Measurements from ENCODE around the gene SLC8A1.

SLC8A1 gene

GRCh38 chr2:40184551-40184950, 267.3 kb downstream of the SLC8A1 start:
- H3K27ac ChIP-seq (ENCODE audit: low read length): no peak overlapping the region
- H3K36me3 ChIP-seq (ENCODE audit: control insufficient read depth in 1 of 2, insufficient read depth in 2 of 2, low read length in 2 of 2): no peaks in the 10 kb centered on the region
- H3K27me3 ChIP-seq (ENCODE audit: low read depth, low read length): no peaks in the 10 kb centered on the region
- H3K4me3 ChIP-seq (ENCODE audit: low read depth in 1 of 2, low read length in 2 of 2): no peak overlapping the region
- H3K4me1 ChIP-seq (ENCODE audit: control insufficient read depth in 1 of 2, insufficient read depth in 2 of 2, low read length in 2 of 2): no peaks in the 10 kb centered on the region
- no peaks in the 10 kb centered on the region for H3K9me3 ChIP-seq (ENCODE audit: control insufficient read depth in 1 of 2, low read length in 2 of 2)

GRCh38 chr2:40181855-40182254, 270.0 kb downstream of the SLC8A1 start:
- H3K27ac ChIP-seq (ENCODE audit: low read length): no peak overlapping the region
- H3K4me3 ChIP-seq (ENCODE audit: low read depth in 1 of 2, low read length in 2 of 2): no peak overlapping the region

GRCh38 chr2:40179801-40180200, 272.1 kb downstream of the SLC8A1 start:
- Histone ChIP-seq H3K4me1 (ENCODE audit: control insufficient read depth in 1 of 2, insufficient read depth in 2 of 2, low read length in 2 of 2) (no peaks in the 10 kb centered on the region), H3K27ac (ENCODE audit: low read length) (no peak overlapping the region)

More at GRCh38 chr2:40181855-40182254, 270.0 kb downstream of the SLC8A1 start:
- Histone ChIP-seq H3K36me3 (ENCODE audit: control insufficient read depth in 1 of 2, insufficient read depth in 2 of 2, low read length in 2 of 2) (no peaks in the 10 kb centered on the region), H3K27me3 (ENCODE audit: low read depth, low read length) (no peaks in the 10 kb centered on the region), H3K4me1 (ENCODE audit: control insufficient read depth in 1 of 2, insufficient read depth in 2 of 2, low read length in 2 of 2) (no peaks in the 10 kb centered on the region), H3K9me3 (ENCODE audit: control insufficient read depth in 1 of 2, low read length in 2 of 2) (no peaks in the 10 kb centered on the region)

GRCh38 chr2:40178971-40179370, 272.9 kb downstream of the SLC8A1 start:
- Histone ChIP-seq H3K9me3 (ENCODE audit: control insufficient read depth in 1 of 2, low read length in 2 of 2) (no peaks in the 10 kb centered on the region), H3K27me3 (ENCODE audit: low read depth, low read length) (no peaks in the 10 kb centered on the region), H3K4me3 (ENCODE audit: low read depth in 1 of 2, low read length in 2 of 2) (no peak overlapping the region), H3K4me1 (ENCODE audit: control insufficient read depth in 1 of 2, insufficient read depth in 2 of 2, low read length in 2 of 2) (no peaks in the 10 kb centered on the region), H3K27ac (ENCODE audit: low read length) (no peak overlapping the region), H3K36me3 (ENCODE audit: control insufficient read depth in 1 of 2, insufficient read depth in 2 of 2, low read length in 2 of 2) (no peaks in the 10 kb centered on the region)

More at GRCh38 chr2:40179801-40180200, 272.1 kb downstream of the SLC8A1 start:
- Histone ChIP-seq H3K4me3 (ENCODE audit: low read depth in 1 of 2, low read length in 2 of 2) (no peak overlapping the region), H3K9me3 (ENCODE audit: control insufficient read depth in 1 of 2, low read length in 2 of 2) (no peaks in the 10 kb centered on the region), H3K27me3 (ENCODE audit: low read depth, low read length) (no peaks in the 10 kb centered on the region), H3K36me3 (ENCODE audit: control insufficient read depth in 1 of 2, insufficient read depth in 2 of 2, low read length in 2 of 2) (no peaks in the 10 kb centered on the region)

GRCh38 chr2:40178171-40178778, 273.6 kb downstream of the SLC8A1 start:
- no peak overlapping the region for H3K27ac ChIP-seq (ENCODE audit: low read length)
- no peaks in the 10 kb centered on the region for H3K27me3 ChIP-seq (ENCODE audit: low read depth, low read length)
- H3K36me3 ChIP-seq (ENCODE audit: control insufficient read depth in 1 of 2, insufficient read depth in 2 of 2, low read length in 2 of 2): no peaks in the 10 kb centered on the region
- H3K4me1 ChIP-seq (ENCODE audit: control insufficient read depth in 1 of 2, insufficient read depth in 2 of 2, low read length in 2 of 2): no peaks in the 10 kb centered on the region
- no peak overlapping the region for H3K4me3 ChIP-seq (ENCODE audit: low read depth in 1 of 2, low read length in 2 of 2)
- H3K9me3 ChIP-seq (ENCODE audit: control insufficient read depth in 1 of 2, low read length in 2 of 2): no peaks in the 10 kb centered on the region

- no peak overlapping the region for H3K27ac ChIP-seq (ENCODE audit: low read length)
- no peak overlapping the region for H3K4me3 ChIP-seq (ENCODE audit: low read depth in 1 of 2, low read length in 2 of 2)
- no peaks in the 10 kb centered on the region for H3K36me3 ChIP-seq (ENCODE audit: control insufficient read depth in 1 of 2, insufficient read depth in 2 of 2, low read length in 2 of 2)
- H3K9me3 ChIP-seq (ENCODE audit: control insufficient read depth in 1 of 2, low read length in 2 of 2): no peaks in the 10 kb centered on the region
- no peaks in the 10 kb centered on the region for H3K4me1 ChIP-seq (ENCODE audit: control insufficient read depth in 1 of 2, insufficient read depth in 2 of 2, low read length in 2 of 2)
- H3K27me3 ChIP-seq (ENCODE audit: low read depth, low read length): no peaks in the 10 kb centered on the region
Observed at GRCh38 chr2:40177366-40177765, 274.5 kb downstream of the SLC8A1 start.

- Histone ChIP-seq H3K4me3 (ENCODE audit: low read depth in 1 of 2, low read length in 2 of 2) (no peak overlapping the region), H3K4me1 (ENCODE audit: control insufficient read depth in 1 of 2, insufficient read depth in 2 of 2, low read length in 2 of 2) (peaks cover 0 to 4% of the 10 kb centered on the region in 2 donors), H3K9me3 (ENCODE audit: control insufficient read depth in 1 of 2, low read length in 2 of 2) (no peaks in the 10 kb centered on the region), H3K27ac (ENCODE audit: low read length) (no peak overlapping the region), H3K27me3 (ENCODE audit: low read depth, low read length) (no peaks in the 10 kb centered on the region), H3K36me3 (ENCODE audit: control insufficient read depth in 1 of 2, insufficient read depth in 2 of 2, low read length in 2 of 2) (peaks cover 0 to 4% of the 10 kb centered on the region in 2 donors)
Observed at GRCh38 chr2:40173276-40173675, 278.6 kb downstream of the SLC8A1 start.

GRCh38 chr2:40169856-40170255, 282.0 kb downstream of the SLC8A1 start:
- H3K4me3 ChIP-seq (ENCODE audit: low read depth in 1 of 2, low read length in 2 of 2): no peak overlapping the region
- no peaks in the 10 kb centered on the region for H3K27me3 ChIP-seq (ENCODE audit: low read depth, low read length)
- no peaks in the 10 kb centered on the region for H3K9me3 ChIP-seq (ENCODE audit: control insufficient read depth in 1 of 2, low read length in 2 of 2)
- peaks cover 0 to 12% of the 10 kb centered on the region in 2 donors for H3K4me1 ChIP-seq (ENCODE audit: control insufficient read depth in 1 of 2, insufficient read depth in 2 of 2, low read length in 2 of 2)
- H3K27ac ChIP-seq (ENCODE audit: low read length): no peak overlapping the region
- peaks cover 0 to 4% of the 10 kb centered on the region in 2 donors for H3K36me3 ChIP-seq (ENCODE audit: control insufficient read depth in 1 of 2, insufficient read depth in 2 of 2, low read length in 2 of 2)

GRCh38 chr2:40169430-40169829, 282.5 kb downstream of the SLC8A1 start:
- Histone ChIP-seq H3K27me3 (ENCODE audit: low read depth, low read length) (no peaks in the 10 kb centered on the region), H3K4me1 (ENCODE audit: control insufficient read depth in 1 of 2, insufficient read depth in 2 of 2, low read length in 2 of 2) (peaks cover 0 to 12% of the 10 kb centered on the region in 2 donors), H3K36me3 (ENCODE audit: control insufficient read depth in 1 of 2, insufficient read depth in 2 of 2, low read length in 2 of 2) (peaks cover 0 to 4% of the 10 kb centered on the region in 2 donors), H3K4me3 (ENCODE audit: low read depth in 1 of 2, low read length in 2 of 2) (no peak overlapping the region), H3K9me3 (ENCODE audit: control insufficient read depth in 1 of 2, low read length in 2 of 2) (no peaks in the 10 kb centered on the region), H3K27ac (ENCODE audit: low read length) (no peak overlapping the region)

GRCh38 chr2:40168546-40168945, 283.3 kb downstream of the SLC8A1 start:
- Histone ChIP-seq H3K27me3 (ENCODE audit: low read depth, low read length) (no peaks in the 10 kb centered on the region), H3K36me3 (ENCODE audit: control insufficient read depth in 1 of 2, insufficient read depth in 2 of 2, low read length in 2 of 2) (peaks cover 0 to 7% of the 10 kb centered on the region in 2 donors), H3K4me1 (ENCODE audit: control insufficient read depth in 1 of 2, insufficient read depth in 2 of 2, low read length in 2 of 2) (peaks cover 0 to 12% of the 10 kb centered on the region in 2 donors), H3K27ac (ENCODE audit: low read length) (no peak overlapping the region), H3K9me3 (ENCODE audit: control insufficient read depth in 1 of 2, low read length in 2 of 2) (no peaks in the 10 kb centered on the region), H3K4me3 (ENCODE audit: low read depth in 1 of 2, low read length in 2 of 2) (no peak overlapping the region)

- H3K9me3 ChIP-seq (ENCODE audit: control insufficient read depth in 1 of 2, low read length in 2 of 2): no peaks in the 10 kb centered on the region
- H3K27me3 ChIP-seq (ENCODE audit: low read depth, low read length): no peaks in the 10 kb centered on the region
- no peak overlapping the region for H3K4me3 ChIP-seq (ENCODE audit: low read depth in 1 of 2, low read length in 2 of 2)
- no peak overlapping the region for H3K27ac ChIP-seq (ENCODE audit: low read length)
- peaks cover 0 to 12% of the 10 kb centered on the region in 2 donors for H3K4me1 ChIP-seq (ENCODE audit: control insufficient read depth in 1 of 2, insufficient read depth in 2 of 2, low read length in 2 of 2)
- peaks cover 0 to 13% of the 10 kb centered on the region in 2 donors for H3K36me3 ChIP-seq (ENCODE audit: control insufficient read depth in 1 of 2, insufficient read depth in 2 of 2, low read length in 2 of 2)
Observed at GRCh38 chr2:40168032-40168431, 283.9 kb downstream of the SLC8A1 start.

GRCh38 chr2:40166006-40166405, 285.9 kb downstream of the SLC8A1 start:
- Histone ChIP-seq H3K27ac (ENCODE audit: low read length) (no peak overlapping the region), H3K4me1 (ENCODE audit: control insufficient read depth in 1 of 2, insufficient read depth in 2 of 2, low read length in 2 of 2) (peaks cover 5 to 12% of the 10 kb centered on the region in 2 donors), H3K36me3 (ENCODE audit: control insufficient read depth in 1 of 2, insufficient read depth in 2 of 2, low read length in 2 of 2) (peaks cover 0 to 14% of the 10 kb centered on the region in 2 donors), H3K27me3 (ENCODE audit: low read depth, low read length) (no peaks in the 10 kb centered on the region), H3K9me3 (ENCODE audit: control insufficient read depth in 1 of 2, low read length in 2 of 2) (no peaks in the 10 kb centered on the region), H3K4me3 (ENCODE audit: low read depth in 1 of 2, low read length in 2 of 2) (no peak overlapping the region)

Measured in muscle layer of duodenum (tissue), 2 donors.